Lung (tissue), 12 donors: Measurements from ENCODE around the gene SPOP. TPM values are rescaled to one million over a fixed set of nuclear protein-coding genes. Genes with fewer than 3 reads are reported as not detected.
"Not testable (repeated sequence)": the region's sequence is repeated elsewhere in the genome, so short reads cannot be mapped to it uniquely, and the experiment has no call there.

Experiments
- ATAC-seq: fragments of 200-7000 bp; cut with Tn5 transposase; one replicate; pipeline ENCODE4 v1.9.1; 2020; ENCODE audit warnings: moderate number of reproducible peaks; ENCODE audit not compliant: insufficient read depth, low FRiP score
- DNase-seq, 3 donors: peaks; one replicate each; pipeline ENCODE4 v3.0.0-alpha.2; 2013 to 2017
- H3K27ac ChIP-seq, 2 donors: one replicate each; pipeline ENCODE4 v1.5.1; 2013; ENCODE audit warnings: mild to moderate bottlenecking in 2 of 2, moderate library complexity in 2 of 2, control low read depth in 1 of 2, inconsistent platforms in 1 of 2, low read depth in 1 of 2, low read length in 1 of 2
- H3K27me3 ChIP-seq, 3 donors: one replicate each; pipeline ENCODE4 v1.5.1; 2013; ENCODE audit warnings: low read length in 2 of 3; ENCODE audit not compliant: control insufficient read depth in 3 of 3, insufficient read depth in 3 of 3
- H3K36me3 ChIP-seq, 4 donors: one replicate each; pipeline ENCODE4 v1.5.1; 2013; ENCODE audit warnings: low read length in 4 of 4, mild to moderate bottlenecking in 1 of 4, moderate library complexity in 1 of 4; ENCODE audit not compliant: control insufficient read depth in 4 of 4, insufficient read depth in 4 of 4
- H3K4me1 ChIP-seq, 5 donors: one replicate each; pipeline ENCODE4 v1.5.1; 2013; ENCODE audit warnings: low read length in 5 of 5, mild to moderate bottlenecking in 2 of 5, moderate library complexity in 1 of 5; ENCODE audit not compliant: control insufficient read depth in 5 of 5, insufficient read depth in 5 of 5
- H3K4me3 ChIP-seq: one replicate; pipeline ENCODE4 v1.5.1; 2013; ENCODE audit warnings: mild to moderate bottlenecking, control low read depth, moderate library complexity
- H3K9ac ChIP-seq, 2 donors: one replicate each; pipeline ENCODE4 v1.5.1; 2013; ENCODE audit warnings: low read length in 2 of 2, control low read depth in 1 of 2; ENCODE audit not compliant: insufficient read depth in 1 of 2
- H3K9me3 ChIP-seq, 4 donors: one replicate each; pipeline ENCODE4 v1.5.1; 2013; ENCODE audit warnings: low read length in 3 of 4, mild to moderate bottlenecking in 1 of 4, moderate library complexity in 1 of 4; ENCODE audit not compliant: control insufficient read depth in 4 of 4, insufficient read depth in 3 of 4
- CTCF ChIP-seq: IDR thresholded peaks from 2 replicates; pipeline ENCODE4 v1.5.1; 2012; ENCODE audit warnings: mild to moderate bottlenecking; ENCODE audit errors: control extremely low read depth, extremely low read depth
- WGBS, 2 donors: extraction: QIAGEN DNeasy Blood & Tissue Kit; methylation state at CpG; one replicate each; pipeline ENCODE4 v1.1.7; 2013; 5-methylcytosine and 5-hydroxymethylcytosine counted together
- polyA plus RNA-seq, 2 donors: library from polyadenylated mRNA; stranded (reverse); fragments of 200-250 nt; gene quantifications; one replicate each; pipeline ENCODE4 v1.2.1, GENCODE V29; 2013
- total RNA-seq, 2 donors: library from RNA; depleted of rRNA in 1 of 2; stranded (reverse); fragments of >200 nt in 1 of 2; gene quantifications; one replicate each; pipeline ENCODE4 v1.2.1, GENCODE V29; 2014 to 2021
- donor health status: control.
- donor health status: control.
- donor health status: Bipolar disorder and iron deficiency.
- donor health status: healthy.
- donor health status: DM: yes; HTN: yes; CAD: no.

Gene SPOP
- total and polyA plus RNA-seq, 4 donors: 28.7 to 98.0 (median 64.6) TPM

- Histone ChIP-seq H3K36me3 (no peaks in the 10 kb centered on the region), H3K27ac (no peak overlapping the region), H3K4me3 (no peak overlapping the region), H3K4me1 (peaks cover 0 to 4% (median 2%) of the 10 kb centered on the region in 5 donors), H3K9ac (no peak overlapping the region), H3K27me3 (peaks cover 0 to 24% (median 10%) of the 10 kb centered on the region in 3 donors), H3K9me3 (no peaks in the 10 kb centered on the region)
- DNase-seq (no peak), ATAC-seq (no peak)
- TF ChIP-seq CTCF: no peak
- 58 to 79% methylated on average over 4 of the region's 4 CpGs for WGBS, 2 donors
Measured at GRCh38 chr17:49571764-49572163, 106.1 kb downstream of the SPOP start.

- 67 to 83% methylated on average over 6 of the region's 6 CpGs for WGBS, 2 donors
- ATAC-seq (no peak), DNase-seq (no peak)
- no peak overlapping the region for H3K4me3 ChIP-seq
- H3K9ac ChIP-seq: no peak overlapping the region
- H3K27me3 ChIP-seq: peaks cover 0 to 24% (median 10%) of the 10 kb centered on the region in 3 donors
- TF ChIP-seq CTCF: no peak
- no peaks in the 10 kb centered on the region for H3K9me3 ChIP-seq
- H3K36me3 ChIP-seq: no peaks in the 10 kb centered on the region
- H3K4me1 ChIP-seq: peaks cover 0 to 4% (median 0%) of the 10 kb centered on the region in 5 donors
- H3K27ac ChIP-seq: no peak overlapping the region
Measured at GRCh38 chr17:49571283-49571682, 106.6 kb downstream of the SPOP start.

GRCh38 chr17:49570540-49571242 lies 107.2 kb downstream of the SPOP start:
- Histone ChIP-seq H3K9me3 (no peaks in the 10 kb centered on the region), H3K27ac (no peak overlapping the region), H3K9ac (no peak overlapping the region), H3K4me3 (no peak overlapping the region), H3K27me3 (peaks cover 0 to 28% (median 10%) of the 10 kb centered on the region in 3 donors), H3K36me3 (no peaks in the 10 kb centered on the region), H3K4me1 (peaks cover 0 to 4% (median 0%) of the 10 kb centered on the region in 5 donors)
- TF ChIP-seq CTCF: no peak
- ATAC-seq (no peak), DNase-seq (no peak)
- 64 to 72% methylated on average over 9 to 11 of the region's 11 CpGs for WGBS, 2 donors

GRCh38 chr17:49568695-49569047 lies 109.2 kb downstream of the SPOP start:
- WGBS, 2 donors: 81 to 82% methylated on average over 7 of the region's 7 CpGs
- not testable (repeated sequence) for H3K9ac ChIP-seq, H3K4me3 ChIP-seq, H3K27ac ChIP-seq, H3K9me3 ChIP-seq, H3K4me1 ChIP-seq, ATAC-seq, H3K36me3 ChIP-seq, DNase-seq
- H3K27me3 ChIP-seq: peaks cover 0 to 26% (median 10%) of the 10 kb centered on the region in 3 donors
